CD8-positive, alpha-beta memory T cell (primary cell): ENCODE data around the gene CASK. TPM values are rescaled to one million over a fixed set of nuclear protein-coding genes. Genes with fewer than 3 reads are reported as not detected.

Experiments used
- CTCF ChIA-PET: fragments of 350-600 bp; sonication (Branson Sonifier 250); formaldehyde crosslinking; loops from one replicate; lab custom pipeline; 2021; ENCODE audit warnings: antibody characterized with exemption; lab: Charles Lee
- POLR2A ChIA-PET: fragments of 350-600 bp; sonication (Branson Sonifier 250); formaldehyde crosslinking; loops from one replicate; lab custom pipeline; 2021; ENCODE audit warnings: antibody characterized with exemption; lab: Charles Lee
- DNase-seq, 5 donors: peaks; one replicate each; pipeline versions ENCODE4 v3.0.0 to v3.0.0-alpha.2; 2020 to 2022; ENCODE audit warnings: mixed read lengths in 1 of 5
- H3K27ac ChIP-seq: one replicate; pipeline ENCODE4 v1.7.0; 2013; ENCODE audit warnings: low read depth, mild to moderate bottlenecking, low read length, moderate library complexity
- H3K27me3 ChIP-seq: 2 replicates; pipeline ENCODE4 v1.7.0; 2013; ENCODE audit warnings: low read length, mild to moderate bottlenecking; ENCODE audit not compliant: insufficient read depth, poor library complexity, severe bottlenecking
- H3K36me3 ChIP-seq: 2 replicates; pipeline ENCODE4 v1.7.0; 2013; ENCODE audit warnings: mild to moderate bottlenecking, low read length, moderate library complexity; ENCODE audit not compliant: insufficient read depth
- H3K4me1 ChIP-seq: 2 replicates; pipeline ENCODE4 v1.7.0; 2013; ENCODE audit warnings: mild to moderate bottlenecking, low read length, moderate library complexity; ENCODE audit not compliant: insufficient read depth
- H3K4me3 ChIP-seq: 2 replicates; pipeline ENCODE4 v1.7.0; 2013; ENCODE audit warnings: mild to moderate bottlenecking, low read length
- H3K9me3 ChIP-seq: 2 replicates; pipeline ENCODE4 v1.7.0; 2013; ENCODE audit warnings: mild to moderate bottlenecking, low read length
- H3K27ac Mint-ChIP-seq, 8 donors: one replicate each; pipeline ENCODE4 v1.8.0; 2020 to 2021; ENCODE audit warnings: mixed read lengths in 8 of 8, mild to moderate bottlenecking in 6 of 8, inconsistent platforms in 3 of 8, moderate library complexity in 3 of 8
- H3K27me3 Mint-ChIP-seq, 2 donors: one replicate each; pipeline ENCODE4 v1.8.0; 2020 to 2021; ENCODE audit warnings: mixed read lengths in 2 of 2, mild to moderate bottlenecking in 1 of 2, moderate library complexity in 1 of 2
- H3K36me3 Mint-ChIP-seq, 3 donors: one replicate each; pipeline ENCODE4 v1.8.0; 2020 to 2021; ENCODE audit warnings: mixed read lengths in 3 of 3, inconsistent platforms in 1 of 3, mild to moderate bottlenecking in 1 of 3
- H3K4me1 Mint-ChIP-seq, 3 donors: one replicate each; pipeline ENCODE4 v1.8.0; 2020 to 2021; ENCODE audit warnings: mixed read lengths in 3 of 3, inconsistent platforms in 1 of 3, mild to moderate bottlenecking in 1 of 3
- H3K4me3 Mint-ChIP-seq, 7 donors: one replicate each; pipeline ENCODE4 v1.8.0; 2020 to 2021; ENCODE audit warnings: mixed read lengths in 7 of 7, mild to moderate bottlenecking in 6 of 7, moderate library complexity in 4 of 7, inconsistent platforms in 2 of 7
- H3K9me3 Mint-ChIP-seq, 5 donors: one replicate each; pipeline ENCODE4 v1.8.0; 2020 to 2022; ENCODE audit warnings: mixed read lengths in 5 of 5, mild to moderate bottlenecking in 3 of 5, moderate library complexity in 2 of 5, inconsistent platforms in 1 of 5
- polyA plus RNA-seq: library from polyadenylated mRNA; unstranded; fragments of 300-500 nt; fragmentation: Illumina TruSeq; gene quantifications from one replicate; pipeline ENCODE4 v1.2.3, GENCODE V29; 2021
- total RNA-seq, 2 experiments: library from RNA; stranded (reverse); gene quantifications; one replicate each; pipeline ENCODE4 v1.2.3, GENCODE V29; 2021

CASK gene
- total and polyA plus RNA-seq, 3 experiments from 2014 or later, result 20.2 to 32.5 (median 28.4) TPM

- peaks cover 0 to 8% (median 0%) of the 10 kb centered on the region in 3 donors for H3K36me3 Mint-ChIP-seq
- H3K9me3 ChIP-seq, result no peaks in the 10 kb centered on the region
- ChIA-PET POLR2A (no interaction called here), CTCF (no interaction called here)
- no peak overlapping the region for H3K4me3 Mint-ChIP-seq
- H3K36me3 ChIP-seq, result no peaks in the 10 kb centered on the region
- H3K27me3 ChIP-seq, result no peaks in the 10 kb centered on the region
- H3K4me1 ChIP-seq, result peaks cover 6% of the 10 kb centered on the region
- peaks cover 0 to 3% of the 10 kb centered on the region in 2 donors for H3K27me3 Mint-ChIP-seq
- H3K27ac Mint-ChIP-seq, result peak overlapping the region in 1 of 8 donors; percentile 82
- H3K27ac ChIP-seq, result no peak overlapping the region
- peaks cover 29 to 55% (median 48%) of the 10 kb centered on the region in 3 donors for H3K4me1 Mint-ChIP-seq
- no peaks in the 10 kb centered on the region for H3K9me3 Mint-ChIP-seq
- H3K4me3 ChIP-seq, result no peak overlapping the region
- DNase-seq, result no peak
These were observed 219.8 kb downstream of the CASK start for GRCh38 chrX:41703574-41704029.

- ChIA-PET CTCF (no interaction called here), POLR2A (no interaction called here)
- no peaks in the 10 kb centered on the region for H3K27me3 ChIP-seq
- H3K9me3 Mint-ChIP-seq, result peaks cover 0 to 2% (median 0%) of the 10 kb centered on the region in 5 donors
- H3K4me3 Mint-ChIP-seq, result peak overlapping the region in 4 of 7 donors; percentile 7 to 52 (median 24)
- no peaks in the 10 kb centered on the region for H3K9me3 ChIP-seq
- peak in 3 of 5 donors; percentile 17 to 53 (median 48) for DNase-seq
- H3K4me3 ChIP-seq, result no peak overlapping the region
- peak overlapping the region in 5 of 8 donors; percentile 9 to 67 (median 57) for H3K27ac Mint-ChIP-seq
- no peaks in the 10 kb centered on the region for H3K4me1 ChIP-seq
- H3K4me1 Mint-ChIP-seq, result peaks cover 32 to 54% (median 43%) of the 10 kb centered on the region in 3 donors
- H3K36me3 Mint-ChIP-seq, result peaks cover 0 to 8% (median 0%) of the 10 kb centered on the region in 3 donors
- peaks cover 0 to 2% of the 10 kb centered on the region in 2 donors for H3K27me3 Mint-ChIP-seq
- no peaks in the 10 kb centered on the region for H3K36me3 ChIP-seq
- H3K27ac ChIP-seq, result no peak overlapping the region
These were observed 227.9 kb downstream of the CASK start for GRCh38 chrX:41695426-41695825.

DNA sequence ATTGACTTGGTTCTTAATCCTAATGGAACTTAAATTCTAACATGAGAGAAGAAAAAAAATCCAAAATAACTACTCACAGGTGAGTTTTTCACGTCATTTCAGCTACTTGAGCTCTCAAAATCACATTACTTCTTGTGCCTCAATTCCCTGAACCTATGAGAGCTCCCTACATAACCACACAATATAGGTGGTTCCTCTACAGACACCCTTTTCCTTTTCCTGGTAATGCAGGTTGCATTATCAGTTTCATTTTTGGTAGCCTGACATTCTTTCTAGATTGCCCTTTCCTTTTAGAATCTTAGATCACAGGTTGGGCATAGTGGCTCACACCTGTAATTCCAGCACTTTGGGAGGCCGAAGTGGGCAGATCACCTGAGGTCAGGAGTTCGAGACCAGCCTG is 230.3 kb downstream of the CASK start:
- Histone ChIP-seq H3K27me3 (no peaks in the 10 kb centered on the region), H3K4me3 (no peak overlapping the region), H3K9me3 (no peaks in the 10 kb centered on the region), H3K27ac (no peak overlapping the region), H3K4me1 (no peaks in the 10 kb centered on the region), H3K36me3 (no peaks in the 10 kb centered on the region)
- peaks cover 0 to 2% (median 0%) of the 10 kb centered on the region in 5 donors for H3K9me3 Mint-ChIP-seq
- peaks cover 0 to 4% of the 10 kb centered on the region in 2 donors for H3K27me3 Mint-ChIP-seq
- POLR2A ChIA-PET, result no interaction called here
- no peak for DNase-seq
- H3K4me3 Mint-ChIP-seq, result peak overlapping the region in 5 of 7 donors; percentile 20 to 66 (median 47)
- H3K27ac Mint-ChIP-seq, result peak overlapping the region in 7 of 8 donors; percentile 2 to 71 (median 60)
- CTCF ChIA-PET, result no interaction called here
- H3K36me3 Mint-ChIP-seq, result peaks cover 0 to 8% (median 0%) of the 10 kb centered on the region in 3 donors
- H3K4me1 Mint-ChIP-seq, result peaks cover 42 to 63% (median 52%) of the 10 kb centered on the region in 3 donors

GRCh38 chrX:41692162-41692749 is 231.1 kb downstream of the CASK start:
- Mint-ChIP-seq H3K36me3 (peaks cover 0 to 6% (median 0%) of the 10 kb centered on the region in 3 donors), H3K27me3 (peaks cover 0 to 5% of the 10 kb centered on the region in 2 donors), H3K4me3 (peak overlapping the region in 2 of 7 donors; percentile 13 to 78), H3K9me3 (peaks cover 0 to 2% (median 0%) of the 10 kb centered on the region in 5 donors), H3K4me1 (peaks cover 43 to 67% (median 55%) of the 10 kb centered on the region in 3 donors), H3K27ac (peak overlapping the region in 4 of 8 donors; percentile 42 to 88 (median 62))
- ChIA-PET CTCF (no interaction called here), POLR2A (no interaction called here)
- Histone ChIP-seq H3K36me3 (no peaks in the 10 kb centered on the region), H3K27ac (no peak overlapping the region), H3K4me1 (no peaks in the 10 kb centered on the region), H3K9me3 (no peaks in the 10 kb centered on the region), H3K4me3 (no peak overlapping the region), H3K27me3 (no peaks in the 10 kb centered on the region)
- no peak for DNase-seq

DNA sequence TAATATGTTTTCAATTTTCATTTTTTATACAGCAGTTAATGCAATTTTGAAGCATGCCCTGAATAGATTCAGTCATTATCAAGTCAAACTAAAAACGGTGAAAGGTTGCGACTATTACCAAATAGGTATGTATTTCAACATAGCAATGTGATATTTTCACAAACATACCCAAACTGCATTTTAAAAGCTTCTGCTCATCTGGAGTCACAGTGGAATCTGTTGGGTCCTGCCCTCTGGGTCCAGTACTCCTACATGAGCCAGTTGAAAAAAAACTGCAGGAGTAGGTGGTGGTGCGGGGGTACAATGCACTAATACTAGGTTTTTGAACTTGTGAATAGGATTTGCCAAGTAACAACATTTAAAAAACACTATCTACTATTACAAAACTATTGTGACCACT is 233.6 kb downstream of the CASK start:
- H3K4me3 ChIP-seq, result no peak overlapping the region
- no peaks in the 10 kb centered on the region for H3K9me3 ChIP-seq
- no peak overlapping the region for H3K27ac Mint-ChIP-seq
- H3K36me3 Mint-ChIP-seq, result peaks cover 0 to 6% (median 0%) of the 10 kb centered on the region in 3 donors
- H3K4me3 Mint-ChIP-seq, result peak overlapping the region in 2 of 7 donors; percentile 7 to 32
- DNase-seq, result no peak
- H3K27ac ChIP-seq, result no peak overlapping the region
- CTCF ChIA-PET, result no interaction called here
- H3K36me3 ChIP-seq, result no peaks in the 10 kb centered on the region
- no peaks in the 10 kb centered on the region for H3K27me3 ChIP-seq
- peaks cover 32 to 64% (median 46%) of the 10 kb centered on the region in 3 donors for H3K4me1 Mint-ChIP-seq
- peaks cover 0 to 2% (median 0%) of the 10 kb centered on the region in 5 donors for H3K9me3 Mint-ChIP-seq
- no peaks in the 10 kb centered on the region for H3K4me1 ChIP-seq
- peaks cover 0 to 7% of the 10 kb centered on the region in 2 donors for H3K27me3 Mint-ChIP-seq
- POLR2A ChIA-PET, result interaction anchor here (0.5 kb wide), 1 partner anchor 180 kb away, joined by 4 read pairs; no protein-coding TSS in a partner anchor

GRCh38 chrX:41688835-41689234 is 234.5 kb downstream of the CASK start, which contains the start of gene GPR34:
GPR34 (plus strand) TSS chrX:41688973; CDS start chrX:41695634, 6,661 bp downstream.
- Mint-ChIP-seq H3K9me3 (peaks cover 0 to 2% (median 0%) of the 10 kb centered on the region in 5 donors), H3K36me3 (peaks cover 0 to 6% (median 0%) of the 10 kb centered on the region in 3 donors), H3K4me1 (peaks cover 27 to 55% (median 40%) of the 10 kb centered on the region in 3 donors), H3K27ac (peak within 1 kb of the TSS in 3 of 8 donors; percentile 13 to 43 (median 17)), H3K4me3 (peak within 1 kb of the TSS in 6 of 7 donors; percentile 7 to 65 (median 18)), H3K27me3 (peaks cover 0 to 6% of the 10 kb centered on the region in 2 donors)
- no peak within 1 kb of the TSS for H3K4me3 ChIP-seq
- no peaks in the 10 kb centered on the region for H3K36me3 ChIP-seq
- H3K4me1 ChIP-seq, result no peaks in the 10 kb centered on the region
- ChIA-PET CTCF (no interaction called here), POLR2A (interaction anchor here (1.0 kb wide), 1 partner anchor 32 kb away, joined by 3 read pairs; no protein-coding TSS in a partner anchor)
- peak in 3 of 5 donors; percentile 11 to 45 (median 18) for DNase-seq
- no peak within 1 kb of the TSS for H3K27ac ChIP-seq
- H3K27me3 ChIP-seq, result no peaks in the 10 kb centered on the region
- no peaks in the 10 kb centered on the region for H3K9me3 ChIP-seq

DNA sequence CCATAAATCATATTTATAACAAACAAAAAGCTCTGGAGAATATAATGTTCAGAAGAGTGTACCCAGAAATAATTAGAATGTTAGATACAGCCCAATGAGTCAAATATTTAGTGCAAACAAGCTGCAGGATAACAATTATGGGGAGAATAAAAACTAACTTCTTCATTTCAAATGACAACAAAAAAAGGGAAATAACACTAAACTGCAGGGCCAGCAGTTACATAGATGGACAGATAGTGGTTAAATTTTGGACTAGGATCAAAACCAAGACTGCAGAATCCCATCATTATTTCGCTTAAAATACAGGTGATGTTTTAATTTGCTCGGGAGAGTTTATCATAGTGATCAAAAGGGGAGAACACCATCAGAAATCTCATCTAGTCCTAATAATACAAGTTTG is 235.2 kb downstream of the CASK start:
- H3K27ac Mint-ChIP-seq, result no peak overlapping the region
- peaks cover 0 to 3% (median 0%) of the 10 kb centered on the region in 3 donors for H3K36me3 Mint-ChIP-seq
- H3K27me3 Mint-ChIP-seq, result peaks cover 0 to 5% of the 10 kb centered on the region in 2 donors
- Histone ChIP-seq H3K36me3 (no peaks in the 10 kb centered on the region), H3K9me3 (no peaks in the 10 kb centered on the region), H3K4me1 (no peaks in the 10 kb centered on the region), H3K27me3 (no peaks in the 10 kb centered on the region), H3K4me3 (no peak overlapping the region), H3K27ac (no peak overlapping the region)
- ChIA-PET CTCF (no interaction called here), POLR2A (interaction anchor here (1.0 kb wide), 1 partner anchor 32 kb away, joined by 3 read pairs; no protein-coding TSS in a partner anchor)
- H3K9me3 Mint-ChIP-seq, result peaks cover 0 to 2% (median 0%) of the 10 kb centered on the region in 5 donors
- DNase-seq, result no peak
- peaks cover 24 to 48% (median 34%) of the 10 kb centered on the region in 3 donors for H3K4me1 Mint-ChIP-seq
- no peak overlapping the region for H3K4me3 Mint-ChIP-seq

DNA sequence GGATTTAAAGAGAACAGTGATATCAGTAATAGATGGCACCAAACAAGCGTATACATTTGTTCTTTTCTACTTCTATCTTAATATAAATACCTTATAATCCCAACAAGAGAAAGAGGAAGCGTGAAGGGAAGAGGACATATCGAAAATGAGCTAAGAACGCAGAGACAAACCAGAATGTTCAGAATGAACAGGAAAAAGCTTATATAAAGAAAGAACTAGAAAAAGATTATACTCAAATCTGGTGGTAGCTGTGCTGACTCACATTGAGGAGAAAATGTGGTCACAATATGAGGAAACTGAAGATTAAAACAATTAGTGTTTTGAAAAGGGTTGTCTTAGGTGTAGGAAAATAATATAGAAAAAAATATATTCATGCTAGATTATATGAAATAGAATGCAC is 236.6 kb downstream of the CASK start:
- H3K27ac Mint-ChIP-seq, result no peak overlapping the region
- ChIA-PET CTCF (no interaction called here), POLR2A (no interaction called here)
- peaks cover 15 to 38% (median 24%) of the 10 kb centered on the region in 3 donors for H3K4me1 Mint-ChIP-seq
- H3K9me3 Mint-ChIP-seq, result peaks cover 0 to 2% (median 0%) of the 10 kb centered on the region in 5 donors
- no peaks in the 10 kb centered on the region for H3K9me3 ChIP-seq
- H3K36me3 ChIP-seq, result no peaks in the 10 kb centered on the region
- no peak overlapping the region for H3K4me3 Mint-ChIP-seq
- H3K27me3 ChIP-seq, result no peaks in the 10 kb centered on the region
- no peak overlapping the region for H3K27ac ChIP-seq
- DNase-seq, result no peak
- H3K4me1 ChIP-seq, result no peaks in the 10 kb centered on the region
- H3K4me3 ChIP-seq, result no peak overlapping the region
- peaks cover 0 to 5% of the 10 kb centered on the region in 2 donors for H3K27me3 Mint-ChIP-seq
- no peaks in the 10 kb centered on the region for H3K36me3 Mint-ChIP-seq
